Caco-2 (cell line): ENCODE measurements around the gene DBH. TPM values are rescaled to one million over a fixed set of nuclear protein-coding genes. Genes with fewer than 3 reads are reported as not detected.

Source experiments
- BruUV-seq: library from RNA; stranded (reverse); fragments of 400-500 nt; replicated peaks from 2 replicates; lab custom pipeline; 2021; lab: Mats Ljungman, UMichigan
- CTCF ChIA-PET: fragments of 300-600 bp; sonication (Branson Sonifier 250); formaldehyde crosslinking; loops from one replicate; lab custom pipeline; 2022; ENCODE audit warnings: antibody characterized with exemption; lab: Charles Lee
- POLR2A ChIA-PET: fragments of 300-600 bp; sonication (Branson Sonifier 250); formaldehyde crosslinking; loops from one replicate; lab custom pipeline; 2022; ENCODE audit warnings: antibody characterized with exemption; lab: Charles Lee
- DNase-seq, 2 experiments: peaks; one replicate each; pipeline versions ENCODE4 v3.0.0 to v3.0.0-alpha.2; 2020 to 2022
- H3K27me3 ChIP-seq: replicated peaks from 2 replicates; pipeline ENCODE4 v1.6.0; 2011; ENCODE audit warnings: low read length; ENCODE audit not compliant: control insufficient read depth, insufficient read depth
- H3K36me3 ChIP-seq: 2 replicates; pipeline ENCODE4 v1.5.1; 2011; ENCODE audit warnings: low read length; ENCODE audit not compliant: control insufficient read depth, insufficient read depth
- H3K4me1 ChIP-seq: fragments of 250-450 bp; sonication (Bioruptor Pico); 2 replicates; pipeline ENCODE4 v1.5.1; 2020; ENCODE audit warnings: mild to moderate bottlenecking
- H3K4me3 ChIP-seq: 2 replicates; pipeline ENCODE4 v1.5.1; 2011; ENCODE audit warnings: low read depth, mild to moderate bottlenecking, control low read depth, low read length
- H3K9me3 ChIP-seq: fragments of 250-450 bp; sonication (Bioruptor Pico); 2 replicates; pipeline ENCODE4 v1.5.1; 2020; ENCODE audit warnings: mild to moderate bottlenecking, moderate library complexity
- H3K27ac Mint-ChIP-seq: one replicate; pipeline ENCODE4 v1.8.0; 2022; ENCODE audit warnings: mixed read lengths; ENCODE audit not compliant: unreplicated experiment
- H3K27me3 Mint-ChIP-seq: one replicate; pipeline ENCODE4 v1.8.0; 2022; ENCODE audit warnings: mixed read lengths; ENCODE audit not compliant: insufficient read depth, unreplicated experiment
- H3K36me3 Mint-ChIP-seq: one replicate; pipeline ENCODE4 v1.8.0; 2022; ENCODE audit warnings: mild to moderate bottlenecking, mixed read lengths; ENCODE audit not compliant: insufficient read depth, unreplicated experiment
- H3K4me1 Mint-ChIP-seq: one replicate; pipeline ENCODE4 v1.8.0; 2022; ENCODE audit warnings: low read depth, mixed read lengths; ENCODE audit not compliant: unreplicated experiment
- H3K4me3 Mint-ChIP-seq: one replicate; pipeline ENCODE4 v1.8.0; 2022; ENCODE audit warnings: mild to moderate bottlenecking, moderate library complexity, mixed read lengths; ENCODE audit not compliant: unreplicated experiment
- H3K9me3 Mint-ChIP-seq: one replicate; pipeline ENCODE4 v1.8.0; 2022; ENCODE audit warnings: mixed read lengths; ENCODE audit not compliant: unreplicated experiment
- CTCF ChIP-seq, 2 experiments: fragments of 200-600 bp in 1 of 2; IDR thresholded peaks; 1 replicate in 1 of 2; 2 replicates in 1 of 2; pipeline versions ENCODE4 v1.5.1 to v1.8.0; 2011 to 2022; ENCODE audit warnings: antibody characterized with exemption in 1 of 2, control low read depth in 1 of 2, inconsistent platforms in 1 of 2, low read depth in 1 of 2, low read length in 1 of 2, mild to moderate bottlenecking in 1 of 2, moderate library complexity in 1 of 2; ENCODE audit not compliant: insufficient read depth in 1 of 2, severe bottlenecking in 1 of 2, unreplicated experiment in 1 of 2
- intact Hi-C: fragments of 100-400 bp; cut with micrococcal nuclease; formaldehyde crosslinking; loops from one replicate; pipeline ENCODE4 v1.10.0; 2022; ENCODE audit not compliant: unreplicated experiment
- total RNA-seq: library from RNA; stranded (reverse); gene quantifications from 2 replicates; pipeline ENCODE4 v1.2.3, GENCODE V29; 2022

DBH gene
- total RNA-seq, 1 experiment from 2014 or later, result not detected

- TF ChIP-seq CTCF (IDR thresholded peaks at IDR 0.05; ENCODE audit: insufficient read depth in 1 of 2, low read depth in 1 of 2, low read length in 1 of 2, severe bottlenecking in 1 of 2, unreplicated experiment in 1 of 2), result no peak
- intact Hi-C loops, result no loop called here
- no peak for DNase-seq
- H3K4me3 Mint-ChIP-seq, result no peak overlapping the region
- peaks cover 14% of the 10 kb centered on the region for H3K9me3 Mint-ChIP-seq
- CTCF ChIA-PET, result no interaction called here
- POLR2A ChIA-PET, result no interaction called here
- no peaks in the 10 kb centered on the region for H3K36me3 ChIP-seq
- H3K36me3 Mint-ChIP-seq, result no peaks in the 10 kb centered on the region
- H3K9me3 ChIP-seq, result peaks cover 14% of the 10 kb centered on the region
- no peaks in the 10 kb centered on the region for H3K27me3 ChIP-seq
- peaks cover 4% of the 10 kb centered on the region for H3K27me3 Mint-ChIP-seq
- BruUV-seq, result no TSS peak
- no peaks in the 10 kb centered on the region for H3K4me1 ChIP-seq
- no peak overlapping the region for H3K27ac Mint-ChIP-seq
- no peak overlapping the region for H3K4me3 ChIP-seq
- H3K4me1 Mint-ChIP-seq, result no peaks in the 10 kb centered on the region
These were observed 41.9 kb upstream of the DBH start for GRCh38 chr9:133594310-133594709.

GRCh38 chr9:133595910-133596309 lies 40.3 kb upstream of the DBH start:
- POLR2A ChIA-PET, result no interaction called here
- no peaks in the 10 kb centered on the region for H3K27me3 ChIP-seq

GRCh38 chr9:133597316-133597957 lies 38.7 kb upstream of the DBH start:
- H3K27me3 Mint-ChIP-seq, result peaks cover 4% of the 10 kb centered on the region
- H3K4me3 ChIP-seq, result no peak overlapping the region
- no peaks in the 10 kb centered on the region for H3K4me1 ChIP-seq
- intact Hi-C loops, result no loop called here
- DNase-seq, result no peak
- no peak overlapping the region for H3K4me3 Mint-ChIP-seq
- no peaks in the 10 kb centered on the region for H3K4me1 Mint-ChIP-seq
- peaks cover 14% of the 10 kb centered on the region for H3K9me3 ChIP-seq
- no peaks in the 10 kb centered on the region for H3K27me3 ChIP-seq
- H3K36me3 Mint-ChIP-seq, result no peaks in the 10 kb centered on the region
- H3K27ac Mint-ChIP-seq, result no peak overlapping the region
- peaks cover 14% of the 10 kb centered on the region for H3K9me3 Mint-ChIP-seq
- H3K36me3 ChIP-seq, result no peaks in the 10 kb centered on the region
- ChIA-PET CTCF (no interaction called here), POLR2A (no interaction called here)
- no TSS peak for BruUV-seq
- TF ChIP-seq CTCF (IDR thresholded peaks at IDR 0.05; ENCODE audit: insufficient read depth in 1 of 2, low read depth in 1 of 2, low read length in 1 of 2, severe bottlenecking in 1 of 2, unreplicated experiment in 1 of 2), result no peak

More at GRCh38 chr9:133595910-133596309, 40.3 kb upstream of the DBH start:
- intact Hi-C loops, result no loop called here
- CTCF ChIA-PET, result no interaction called here
- Mint-ChIP-seq H3K4me3 (no peak overlapping the region), H3K27ac (no peak overlapping the region), H3K36me3 (no peaks in the 10 kb centered on the region), H3K4me1 (no peaks in the 10 kb centered on the region), H3K9me3 (peaks cover 14% of the 10 kb centered on the region), H3K27me3 (peaks cover 4% of the 10 kb centered on the region)
- H3K36me3 ChIP-seq, result no peaks in the 10 kb centered on the region
- H3K9me3 ChIP-seq, result peaks cover 14% of the 10 kb centered on the region
- H3K4me3 ChIP-seq, result no peak overlapping the region
- DNase-seq, result no peak
- TF ChIP-seq CTCF (IDR thresholded peaks at IDR 0.05; ENCODE audit: insufficient read depth in 1 of 2, low read depth in 1 of 2, low read length in 1 of 2, severe bottlenecking in 1 of 2, unreplicated experiment in 1 of 2), result no peak
- BruUV-seq, result no TSS peak
- H3K4me1 ChIP-seq, result no peaks in the 10 kb centered on the region
